GM18867 (cell line): ENCODE measurements around the gene DKK3.

Experiments used
- ATAC-seq: cut with Tn5 transposase; IDR thresholded peaks from one replicate; pipeline ENCODE4 v1.9.1; 2021; ENCODE audit warnings: mild to moderate bottlenecking, moderate library complexity; ENCODE audit not compliant: unreplicated experiment

The DKK3 gene

GRCh38 chr11:11971906-11972547, 36.4 kb downstream of the DKK3 start:
- no peak for ATAC-seq

- no peak for ATAC-seq
Measured at GRCh38 chr11:11970556-11970955, 37.9 kb downstream of the DKK3 start.

GRCh38 chr11:11969380-11970215, 38.8 kb downstream of the DKK3 start:
- ATAC-seq, result no peak

- no peak for ATAC-seq
Measured at GRCh38 chr11:11968511-11969280, 39.7 kb downstream of the DKK3 start.

- no peak for ATAC-seq
Measured at GRCh38 chr11:11967669-11968510, 40.5 kb downstream of the DKK3 start.

- peak; percentile 99 for ATAC-seq
Measured at GRCh38 chr11:11966826-11967668, 41.4 kb downstream of the DKK3 start.

- ATAC-seq, result no peak
Measured at GRCh38 chr11:11966354-11966741, 42.1 kb downstream of the DKK3 start.

- no peak for ATAC-seq
Measured at GRCh38 chr11:11965656-11966353, 42.6 kb downstream of the DKK3 start.

GRCh38 chr11:11965192-11965591, 43.2 kb downstream of the DKK3 start:
- ATAC-seq, result no peak

GRCh38 chr11:11964774-11965150, 43.7 kb downstream of the DKK3 start:
- ATAC-seq, result no peak

GRCh38 chr11:11963842-11964773, 44.3 kb downstream of the DKK3 start:
- no peak for ATAC-seq

GRCh38 chr11:11963067-11963466, 45.4 kb downstream of the DKK3 start:
- ATAC-seq, result no peak

GRCh38 chr11:11961399-11962028, 46.9 kb downstream of the DKK3 start:
- no peak for ATAC-seq

- no peak for ATAC-seq
Measured at GRCh38 chr11:11960687-11961086, 47.7 kb downstream of the DKK3 start.

- ATAC-seq, result no peak
Measured at GRCh38 chr11:11959601-11960000, 48.8 kb downstream of the DKK3 start.

GRCh38 chr11:11958403-11959231, 49.8 kb downstream of the DKK3 start:
- ATAC-seq, result no peak

- no peak for ATAC-seq
Measured at GRCh38 chr11:11956006-11956405, 52.4 kb downstream of the DKK3 start.
